ENCODE results near the gene PTGDR.

- no peak for TF ChIP-seq CTCF (IDR thresholded peaks at IDR 0.05 in 2 of 3, conservative IDR thresholded peaks at IDR 0.05 in 1 of 3; ENCODE audit: control insufficient read depth in 2 of 3, extremely low read depth in 1 of 3, insufficient read depth in 1 of 3, low read depth in 3 of 3, low read length in 3 of 3)
- no peak for TF ChIP-seq BHLHE40 (IDR thresholded peaks at IDR 0.05; ENCODE audit: borderline replicate concordance in 1 of 2, low read depth in 2 of 2, low read length in 1 of 2)
Measured at GRCh38 chr14:52303236-52303635, 35.7 kb downstream of the PTGDR start.
